ENCODE data around the gene CNST. TPM values are rescaled to one million over a fixed set of nuclear protein-coding genes. Genes with fewer than 3 reads are reported as not detected.
"Not testable (repeated sequence)": the region's sequence is repeated elsewhere in the genome, so short reads cannot be mapped to it uniquely, and the experiment has no call there.

Gene CNST
- total RNA-seq, 1 donor from 2014 or later = 14.5 TPM

- DNase-seq (ENCODE audit: low read depth) = peak; percentile 69
Observed at GRCh38 chr1:246583448-246584185, 17.4 kb downstream of the CNST start.

DNA sequence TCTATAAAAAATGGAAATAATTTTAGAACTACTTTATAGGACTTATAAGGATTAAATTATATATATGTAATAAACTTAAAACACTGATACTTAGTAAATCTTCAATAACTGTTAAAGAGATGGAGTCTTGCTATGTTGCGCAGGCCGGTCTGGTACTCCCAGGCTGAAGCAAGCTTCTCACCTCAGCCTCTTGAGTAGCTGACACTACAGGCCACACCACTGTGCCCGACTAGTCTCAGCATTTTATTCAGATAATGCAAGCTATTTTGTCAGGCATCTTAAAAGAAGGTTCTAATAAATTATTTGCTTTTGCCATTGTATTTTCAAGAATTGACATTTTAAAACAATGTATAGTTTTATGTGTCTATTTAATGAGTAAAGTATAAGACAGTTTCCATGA, 20.8 kb downstream of the CNST start:
- no peak for DNase-seq (ENCODE audit: low read depth)

DNA sequence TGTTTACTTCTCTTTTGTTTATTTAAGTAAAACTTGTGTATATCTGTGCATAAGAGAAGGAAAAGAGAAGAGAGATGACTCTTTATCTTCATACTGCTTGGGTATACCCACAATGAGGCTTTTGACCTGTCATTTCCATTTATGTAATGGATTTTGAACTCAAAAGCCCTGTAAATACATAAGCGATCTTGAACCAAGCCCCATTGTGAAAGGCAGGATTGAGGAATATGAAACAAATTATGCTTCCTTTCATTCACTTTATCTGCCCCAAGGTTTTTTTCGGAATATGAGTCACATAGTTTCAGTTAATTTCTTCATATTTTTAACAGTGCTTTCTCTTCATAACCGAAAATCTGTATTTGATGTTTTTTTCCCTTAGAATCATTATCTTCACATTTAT, 21.4 kb downstream of the CNST start:
- peak; percentile 18 for DNase-seq (ENCODE audit: low read depth)

DNA sequence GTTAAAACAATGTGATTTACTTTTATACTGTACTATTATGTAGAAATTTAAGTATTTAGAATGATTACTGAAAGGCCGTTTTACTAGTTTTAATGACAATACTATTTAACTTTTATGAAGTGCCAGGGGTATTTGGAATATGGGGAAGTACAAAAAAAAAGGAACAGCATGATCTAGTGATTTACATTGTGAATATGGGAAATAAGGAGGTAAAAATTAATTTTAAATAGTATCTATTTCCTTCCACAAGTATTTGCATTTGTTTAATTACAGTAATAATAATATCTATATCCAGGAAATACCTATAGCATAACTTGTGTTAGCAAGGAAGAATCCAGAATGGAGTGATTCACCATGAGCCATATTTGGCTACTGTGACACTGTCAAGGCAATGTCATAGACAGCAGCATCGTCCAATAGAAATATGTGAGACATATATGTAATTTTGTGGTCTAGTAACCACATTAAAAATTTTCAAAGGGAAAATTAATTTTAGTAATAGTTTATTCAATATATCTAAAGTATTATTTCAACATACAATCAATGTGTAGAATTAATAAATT, 22.0 kb downstream of the CNST start:
- DNase-seq (ENCODE audit: low read depth) = no peak

- not testable (repeated sequence) for DNase-seq (ENCODE audit: low read depth)
Observed at GRCh38 chr1:246589919-246590318, 23.7 kb downstream of the CNST start.

DNA sequence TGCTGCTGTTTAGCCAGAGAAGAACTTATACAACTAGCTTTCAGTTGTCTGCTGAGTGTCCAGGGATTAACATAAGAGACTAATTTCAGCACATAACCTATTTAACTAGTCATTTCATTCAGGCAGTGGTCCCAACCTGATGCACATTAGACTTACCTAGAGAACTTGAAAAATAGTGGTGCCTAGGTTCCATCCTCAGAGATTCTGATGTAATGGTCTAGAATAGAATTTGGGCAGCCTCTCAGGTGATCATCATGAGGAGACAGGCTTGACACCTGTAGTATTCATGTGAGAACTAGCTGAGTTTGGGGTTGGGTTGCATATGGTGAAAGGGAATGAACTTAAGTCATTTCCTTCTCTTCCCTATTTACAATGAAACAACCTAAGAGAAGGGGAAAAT, 24.8 kb downstream of the CNST start:
- DNase-seq (ENCODE audit: low read depth) = no peak

DNA sequence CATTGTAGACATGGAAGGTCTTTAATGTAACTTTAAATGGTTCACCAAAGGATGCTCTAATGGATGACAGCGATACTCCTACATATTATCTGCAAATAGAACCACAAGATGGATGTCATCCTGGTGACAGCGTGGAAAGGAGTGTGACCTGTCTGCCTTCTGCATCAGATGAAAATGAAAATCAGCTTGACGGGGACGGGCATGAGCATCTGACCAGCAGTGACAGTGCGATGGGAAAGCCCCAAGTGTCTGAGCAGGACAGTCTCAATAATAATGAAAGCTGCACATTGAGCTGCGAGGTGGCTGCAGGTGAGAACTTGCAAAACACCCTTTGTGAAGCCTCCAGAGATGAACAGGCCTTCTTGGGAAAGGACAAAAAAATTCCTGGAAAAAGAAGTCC, 25.2 kb downstream of the CNST start:
- DNase-seq (ENCODE audit: low read depth) = no peak

DNA sequence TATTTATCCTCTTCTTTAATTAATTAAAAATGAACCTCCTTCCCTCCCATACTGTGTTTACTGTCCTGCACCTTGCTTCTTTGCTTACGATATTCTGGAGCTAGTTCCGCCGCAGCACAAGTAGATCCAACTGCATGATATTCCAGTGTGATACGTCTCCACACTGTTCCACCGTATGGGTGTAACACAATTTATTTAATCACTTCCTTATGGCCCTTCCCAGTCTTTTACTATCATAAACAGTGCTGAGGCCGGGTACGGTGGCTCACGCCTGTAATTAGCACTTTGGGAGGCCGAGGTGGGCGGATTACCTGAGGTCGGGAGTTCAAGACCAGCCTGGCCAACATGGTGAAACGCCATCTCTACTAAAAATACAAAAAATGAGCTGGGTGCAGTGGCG, 25.7 kb downstream of the CNST start:
- DNase-seq (ENCODE audit: low read depth) = no peak

DNA sequence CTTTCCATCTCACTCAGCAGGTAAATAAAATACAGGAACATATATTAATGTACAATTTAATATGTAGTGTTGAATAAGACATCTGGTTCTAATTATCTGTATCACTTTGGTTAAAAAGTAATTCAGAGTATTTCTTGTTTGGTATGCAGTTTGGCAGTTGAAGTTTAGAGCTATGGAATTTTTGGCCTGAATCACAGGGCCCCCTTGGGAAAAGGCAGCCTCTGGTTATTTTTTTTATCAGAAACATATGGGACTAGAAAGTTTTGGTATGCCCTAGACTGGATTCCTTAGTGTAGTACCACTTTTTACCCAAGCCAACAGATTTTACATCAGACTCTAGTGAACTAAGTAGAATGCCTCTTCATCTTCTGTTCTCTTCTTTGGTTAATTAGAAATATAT, 26.4 kb downstream of the CNST start:
- peak; percentile 71 for DNase-seq (ENCODE audit: low read depth)

GRCh38 chr1:246595146-246595545, 28.9 kb downstream of the CNST start:
- no peak for DNase-seq (ENCODE audit: low read depth)

- peak; percentile 28 for DNase-seq (ENCODE audit: low read depth)
Observed at GRCh38 chr1:246597340-246597739, 31.1 kb downstream of the CNST start.

- no peak for DNase-seq (ENCODE audit: low read depth)
Observed at GRCh38 chr1:246597971-246598370, 31.7 kb downstream of the CNST start.

DNA sequence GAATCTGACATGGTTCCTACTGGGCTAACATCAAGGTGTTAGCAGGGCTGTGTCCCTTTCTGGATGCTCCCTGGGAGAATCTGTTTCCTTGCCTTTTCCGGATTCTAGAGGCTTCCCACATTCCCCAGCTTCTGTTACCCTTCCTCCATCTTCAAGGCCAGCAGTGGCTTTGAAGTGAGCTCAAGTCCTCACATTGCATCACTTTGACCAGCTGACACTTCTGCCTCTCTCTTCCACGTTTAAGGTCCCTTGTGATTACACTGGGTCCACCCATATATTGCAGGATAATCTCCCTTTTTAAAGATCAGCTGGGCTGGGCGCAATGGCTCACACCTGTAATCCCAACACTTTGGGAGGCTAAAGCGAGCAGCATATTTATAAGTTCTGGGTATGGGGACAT, 33.1 kb downstream of the CNST start:
- no peak for DNase-seq (ENCODE audit: low read depth)

GRCh38 chr1:246600579-246600978, 34.3 kb downstream of the CNST start:
- DNase-seq (ENCODE audit: low read depth) = no peak

- peak; percentile 49 for DNase-seq (ENCODE audit: low read depth)
Observed at GRCh38 chr1:246602194-246602593, 35.9 kb downstream of the CNST start.

GRCh38 chr1:246605231-246605630, 39.0 kb downstream of the CNST start:
- not testable (repeated sequence) for DNase-seq (ENCODE audit: low read depth)

GRCh38 chr1:246607462-246607861, 41.2 kb downstream of the CNST start:
- no peak for DNase-seq (ENCODE audit: low read depth)

DNA sequence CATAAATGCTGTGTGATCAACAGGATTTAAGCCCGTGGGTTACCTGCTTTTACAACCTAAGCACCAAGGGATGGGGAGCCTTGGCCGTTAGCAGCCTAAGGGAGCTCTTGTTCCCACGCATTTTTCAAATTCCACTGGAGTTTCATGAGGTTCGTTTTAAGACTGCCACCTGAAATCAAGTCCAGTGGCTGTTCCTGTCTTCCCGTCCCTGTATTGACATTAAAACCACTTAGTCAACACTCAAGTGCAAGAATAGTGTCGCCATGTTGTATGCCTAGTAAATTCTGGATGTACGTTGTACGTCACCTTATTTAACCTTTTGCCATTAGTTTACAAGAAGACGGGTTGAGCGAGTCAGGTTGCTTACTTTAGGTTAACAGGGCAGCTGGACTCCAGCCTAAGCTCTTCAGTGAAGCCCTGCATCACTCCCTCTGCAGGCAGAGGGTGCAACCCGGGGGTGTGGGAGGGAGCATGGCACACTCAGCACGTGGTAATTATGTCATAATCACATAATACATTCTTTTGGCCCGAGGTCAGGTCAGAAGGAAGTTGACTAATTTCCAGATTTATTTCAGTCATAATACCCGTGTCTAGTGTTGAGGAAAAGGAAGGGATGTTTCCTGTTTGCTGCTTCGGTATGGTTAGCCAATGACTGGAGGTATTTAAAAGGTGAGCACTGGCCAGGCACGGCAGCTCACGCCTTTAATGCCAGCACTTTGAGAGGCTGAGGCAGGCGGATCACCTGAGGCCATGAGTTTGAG, 42.5 kb downstream of the CNST start:
- DNase-seq (ENCODE audit: low read depth) = peak; percentile 69

- no peak for DNase-seq (ENCODE audit: low read depth)
Observed at GRCh38 chr1:246609632-246610031, 43.4 kb downstream of the CNST start.

DNA sequence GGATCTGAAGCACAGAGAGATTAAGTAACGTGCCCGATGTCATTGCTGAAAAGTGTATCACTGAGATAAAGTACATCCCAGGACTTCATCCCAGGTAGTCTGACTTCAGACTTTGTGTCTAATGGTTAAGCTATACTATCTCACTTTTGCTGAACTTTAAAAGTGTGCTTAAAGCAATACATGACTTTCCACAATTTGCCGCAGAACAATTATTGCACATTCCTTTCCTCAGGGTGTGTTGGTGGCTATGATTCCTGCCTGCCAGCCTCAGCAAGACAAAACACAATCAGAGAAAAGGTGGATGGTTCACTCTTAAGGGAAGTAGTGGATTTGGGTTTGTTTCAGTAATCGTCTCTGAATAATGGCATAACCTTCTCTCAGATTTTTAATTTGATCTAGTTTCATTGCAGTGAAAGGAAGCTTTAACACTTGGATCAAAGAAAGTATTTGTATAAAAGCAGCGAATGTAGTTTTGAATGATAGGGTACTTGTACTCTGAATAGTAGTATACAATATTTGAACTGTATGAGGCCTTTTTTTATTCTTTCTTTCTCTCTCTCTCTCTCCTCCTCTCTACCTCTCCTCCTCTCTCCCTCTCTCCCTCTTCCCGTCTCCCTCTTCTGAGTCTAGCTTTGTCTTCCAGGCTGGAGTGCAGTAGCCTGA, 47.0 kb downstream of the CNST start:
- DNase-seq (ENCODE audit: low read depth) = no peak

- no peak for DNase-seq (ENCODE audit: low read depth)
Observed at GRCh38 chr1:246617156-246617555, 50.9 kb downstream of the CNST start.

- DNase-seq (ENCODE audit: low read depth) = no peak
Observed at GRCh38 chr1:246617768-246618167, 51.5 kb downstream of the CNST start.
